ENCODE results near the gene MAPK10. TPM values are rescaled to one million over a fixed set of nuclear protein-coding genes. Genes with fewer than 3 reads are reported as not detected.

MAPK10 gene
- total RNA-seq, 6 donors from 2014 or later, result 11.1 to 89.1 (median 29.5) TPM

DNA sequence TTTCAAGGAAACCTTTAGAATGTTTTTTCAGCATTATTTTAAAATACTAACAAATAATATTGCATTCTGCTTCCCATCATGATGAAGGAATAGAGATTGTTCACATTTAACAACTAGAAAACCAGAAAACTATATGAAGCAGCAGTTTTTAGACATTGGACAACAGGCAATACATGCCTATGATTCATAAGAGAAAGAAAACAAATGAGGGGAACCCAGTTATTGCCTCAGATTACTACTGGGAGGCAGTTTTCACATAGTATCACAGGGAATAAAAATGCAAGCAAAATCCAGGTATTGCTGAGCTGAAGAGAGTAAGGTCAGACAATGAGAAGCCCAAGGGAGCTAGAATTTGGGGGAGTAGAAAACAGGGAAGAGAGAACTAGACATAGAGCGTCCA is 373.6 kb downstream of the MAPK10 start:
- WGBS, 2 donors, result 84 to 96% methylated on average over 1 of the region's 1 CpG
- no peak for DNase-seq
- no peak overlapping the region for H3K27ac ChIP-seq
- TF ChIP-seq, protein P1, sequence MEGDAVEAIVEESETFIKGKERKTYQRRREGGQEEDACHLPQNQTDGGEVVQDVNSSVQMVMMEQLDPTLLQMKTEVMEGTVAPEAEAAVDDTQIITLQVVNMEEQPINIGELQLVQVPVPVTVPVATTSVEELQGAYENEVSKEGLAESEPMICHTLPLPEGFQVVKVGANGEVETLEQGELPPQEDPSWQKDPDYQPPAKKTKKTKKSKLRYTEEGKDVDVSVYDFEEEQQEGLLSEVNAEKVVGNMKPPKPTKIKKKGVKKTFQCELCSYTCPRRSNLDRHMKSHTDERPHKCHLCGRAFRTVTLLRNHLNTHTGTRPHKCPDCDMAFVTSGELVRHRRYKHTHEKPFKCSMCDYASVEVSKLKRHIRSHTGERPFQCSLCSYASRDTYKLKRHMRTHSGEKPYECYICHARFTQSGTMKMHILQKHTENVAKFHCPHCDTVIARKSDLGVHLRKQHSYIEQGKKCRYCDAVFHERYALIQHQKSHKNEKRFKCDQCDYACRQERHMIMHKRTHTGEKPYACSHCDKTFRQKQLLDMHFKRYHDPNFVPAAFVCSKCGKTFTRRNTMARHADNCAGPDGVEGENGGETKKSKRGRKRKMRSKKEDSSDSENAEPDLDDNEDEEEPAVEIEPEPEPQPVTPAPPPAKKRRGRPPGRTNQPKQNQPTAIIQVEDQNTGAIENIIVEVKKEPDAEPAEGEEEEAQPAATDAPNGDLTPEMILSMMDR (IDR thresholded peaks at IDR 0.05), result no peak
- TF ChIP-seq POLR2AphosphoS5 (IDR thresholded peaks at IDR 0.05) (no peak), POLR2A (IDR thresholded peaks at IDR 0.05) (no peak), EP300 (IDR thresholded peaks at IDR 0.05) (no peak)
- no peak for ATAC-seq (ENCODE audit: low FRiP score in 2 of 2)
- H3K27me3 ChIP-seq, result no peaks in the 10 kb centered on the region
- peaks cover 0 to 3% (median 0%) of the 10 kb centered on the region in 4 donors for H3K36me3 ChIP-seq
- no peak overlapping the region for H3K4me3 ChIP-seq
- no peaks in the 10 kb centered on the region for H3K4me1 ChIP-seq
- no peaks in the 10 kb centered on the region for H3K9me3 ChIP-seq

DNA sequence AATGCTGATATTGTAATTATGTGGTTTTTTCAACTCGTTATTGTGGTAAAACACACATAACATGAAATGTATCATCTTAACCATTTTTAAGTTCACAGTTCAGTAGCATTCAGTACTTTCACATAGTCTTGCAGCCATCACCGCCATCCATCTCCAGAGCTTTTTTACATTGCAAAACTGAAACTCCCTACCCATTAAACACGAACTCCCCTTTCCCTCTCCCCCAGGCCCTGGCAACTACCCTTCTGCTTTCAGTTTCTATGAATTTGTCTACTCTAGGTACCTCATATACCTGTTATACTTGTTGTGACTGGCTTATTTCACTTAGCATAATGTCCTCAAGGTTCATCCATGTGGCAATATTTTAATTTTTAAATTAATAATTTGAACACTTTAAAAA is 380.6 kb downstream of the MAPK10 start:
- ATAC-seq (ENCODE audit: low FRiP score in 2 of 2) (no peak), DNase-seq (no peak)
- Histone ChIP-seq H3K4me3 (no peak overlapping the region), H3K27me3 (no peaks in the 10 kb centered on the region), H3K9me3 (no peaks in the 10 kb centered on the region), H3K27ac (no peak overlapping the region), H3K4me1 (no peaks in the 10 kb centered on the region), H3K36me3 (peaks cover 0 to 6% (median 0%) of the 10 kb centered on the region in 4 donors)
- WGBS, 2 donors, result 73 to 79% methylated on average over 3 of the region's 3 CpGs
- no peak for TF ChIP-seq POLR2AphosphoS5 (IDR thresholded peaks at IDR 0.05)

DNA sequence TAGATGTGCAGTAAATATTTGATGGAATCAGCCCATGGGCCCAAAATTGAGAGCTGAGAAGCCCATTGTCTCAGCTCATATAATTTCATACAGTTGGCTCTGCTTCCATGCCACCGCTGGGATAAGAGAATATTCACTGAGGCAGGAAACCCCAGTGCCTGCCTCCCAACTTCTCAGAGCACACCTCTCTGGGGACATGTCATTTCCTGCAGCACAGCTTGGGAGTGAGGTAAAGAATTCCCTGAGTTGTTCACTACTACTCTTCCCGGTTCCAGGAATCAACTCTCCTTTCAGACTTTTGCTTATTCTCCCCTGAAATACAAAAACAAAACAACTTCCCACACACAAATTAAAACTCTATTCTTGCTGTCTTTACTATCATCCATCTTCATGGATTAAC is 389.3 kb downstream of the MAPK10 start:
- H3K4me1 ChIP-seq, result peaks cover 0 to 4% (median 0%) of the 10 kb centered on the region in 4 donors
- ATAC-seq (ENCODE audit: low FRiP score in 2 of 2), result no peak
- no peaks in the 10 kb centered on the region for H3K27me3 ChIP-seq
- H3K27ac ChIP-seq, result no peak overlapping the region
- DNase-seq, result no peak
- no peak overlapping the region for H3K4me3 ChIP-seq
- no peaks in the 10 kb centered on the region for H3K36me3 ChIP-seq
- no peaks in the 10 kb centered on the region for H3K9me3 ChIP-seq
- 39 to 58% methylated on average over 2 of the region's 2 CpGs for WGBS, 2 donors
- TF ChIP-seq POLR2A (IDR thresholded peaks at IDR 0.05) (no peak), EP300 (IDR thresholded peaks at IDR 0.05) (no peak), POLR2AphosphoS5 (IDR thresholded peaks at IDR 0.05) (no peak)
- TF ChIP-seq, protein P1 (IDR thresholded peaks at IDR 0.05), result no peak

DNA sequence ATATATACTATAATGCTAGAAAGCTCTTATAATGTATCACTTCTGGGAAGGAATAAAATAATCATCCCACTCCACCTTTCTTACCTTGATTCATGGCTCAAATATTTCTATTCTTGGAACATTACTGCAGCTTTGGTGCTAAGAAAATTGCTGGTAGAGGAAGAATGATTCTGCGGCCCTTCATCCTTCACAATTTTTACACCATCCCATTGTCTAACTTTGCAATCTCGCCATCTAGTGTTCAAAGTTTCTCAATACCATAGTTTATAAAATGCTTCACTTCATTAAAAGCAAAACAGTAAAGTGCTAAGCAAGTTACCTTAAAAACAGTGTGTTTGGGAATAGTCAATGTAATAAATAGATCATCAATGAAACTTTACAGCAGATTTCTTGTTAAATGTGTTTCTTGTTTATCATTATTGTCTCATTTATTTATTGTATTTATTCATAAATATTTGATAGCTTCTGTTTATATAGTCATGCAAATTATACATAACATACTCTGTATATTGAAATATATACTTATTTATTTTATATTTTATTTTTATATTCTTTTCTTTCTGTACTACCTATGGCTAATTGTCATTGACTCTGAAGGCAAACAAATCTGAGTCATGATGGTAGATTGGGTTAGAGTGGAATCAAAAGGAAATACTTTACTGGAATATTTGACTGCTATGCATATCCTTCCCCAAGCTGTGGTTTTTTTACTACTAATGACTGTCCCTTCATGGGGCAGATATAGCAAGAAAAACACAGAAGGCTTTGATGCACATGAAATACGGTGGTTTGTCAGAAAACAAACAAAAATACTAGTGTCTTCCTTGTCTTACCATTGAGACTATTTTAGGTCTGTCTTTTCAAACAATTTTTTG is 390.7 kb downstream of the MAPK10 start:
- ATAC-seq (ENCODE audit: low FRiP score in 2 of 2) (peak in 1 of 2 donors; percentile 81), DNase-seq (no peak)
- 36 to 39% methylated on average over 3 of the region's 3 CpGs for WGBS, 2 donors
- TF ChIP-seq POLR2AphosphoS5 (IDR thresholded peaks at IDR 0.05) (no peak), EP300 (IDR thresholded peaks at IDR 0.05) (no peak), POLR2A (IDR thresholded peaks at IDR 0.05) (no peak)
- TF ChIP-seq, protein P1 (IDR thresholded peaks at IDR 0.05), result peak in 4 of 6 experiments; percentile 33 to 63 (median 51)
- Histone ChIP-seq H3K27me3 (no peaks in the 10 kb centered on the region), H3K4me3 (no peak overlapping the region), H3K27ac (no peak overlapping the region), H3K36me3 (no peaks in the 10 kb centered on the region), H3K4me1 (peaks cover 0 to 4% (median 0%) of the 10 kb centered on the region in 4 donors), H3K9me3 (no peaks in the 10 kb centered on the region)

DNA sequence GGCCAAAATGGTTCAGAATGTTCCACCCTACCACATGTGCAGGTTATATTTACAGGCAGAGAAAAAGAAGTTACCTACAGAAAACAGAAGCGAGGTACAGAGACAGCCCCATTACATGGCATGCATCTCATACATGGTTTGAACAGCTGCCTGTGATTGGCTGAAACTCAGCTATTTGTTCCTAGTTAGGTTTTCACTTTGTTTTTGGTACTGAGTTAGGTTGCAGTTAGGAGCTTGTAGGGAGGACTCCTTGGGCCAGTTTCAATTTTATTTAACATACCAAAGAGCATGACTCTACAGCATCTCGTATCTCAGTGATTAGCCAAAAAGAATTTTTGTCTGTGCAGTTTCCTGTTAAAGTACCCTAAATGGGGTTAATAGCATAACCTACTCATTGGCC is 392.0 kb downstream of the MAPK10 start:
- DNase-seq (no peak), ATAC-seq (ENCODE audit: low FRiP score in 2 of 2) (peak in 1 of 2 donors; percentile 47)
- TF ChIP-seq, protein P1 (IDR thresholded peaks at IDR 0.05), result no peak
- TF ChIP-seq POLR2AphosphoS5 (IDR thresholded peaks at IDR 0.05), result no peak
- no peak for TF ChIP-seq EP300 (IDR thresholded peaks at IDR 0.05)
- TF ChIP-seq POLR2A (IDR thresholded peaks at IDR 0.05), result no peak
- Histone ChIP-seq H3K27ac (no peak overlapping the region), H3K4me1 (peaks cover 0 to 4% (median 0%) of the 10 kb centered on the region in 4 donors), H3K27me3 (no peaks in the 10 kb centered on the region), H3K4me3 (no peak overlapping the region), H3K36me3 (no peaks in the 10 kb centered on the region), H3K9me3 (no peaks in the 10 kb centered on the region)
- 65 to 79% methylated on average over 2 of the region's 2 CpGs for WGBS, 2 donors
